Right lobe of liver (tissue), 4 donors: ENCODE measurements around the gene DSE.

Experiments used
- CTCF ChIP-seq, 4 donors: fragments of 200-600 bp in 3 of 4; fragments of 450-650 bp in 1 of 4; IDR thresholded peaks; one replicate each; pipeline versions ENCODE4 v1.5.1 to v1.8.0; 2016 to 2022; ENCODE audit warnings: antibody characterized with exemption in 4 of 4, mild to moderate bottlenecking in 2 of 4
- POLR2A ChIP-seq: fragments of 450-650 bp; IDR thresholded peaks from one replicate; pipeline ENCODE4 v1.6.1; 2017; ENCODE audit warnings: antibody characterized with exemption, mild to moderate bottlenecking
- donor health status: DM: no; HTN: no; CAD: no.
- donor health status: DM: no; HTN: no; CAD: no.
- donor health status: DM: no; HTN: yes; CAD: no.

GRCh38 chr6:116450185-116450710 is 79.5 kb downstream of the DSE start:
- TF ChIP-seq POLR2A (no peak), CTCF (IDR thresholded peaks at IDR 0.05) (no peak)
